GM12891 (cell line): Measurements from ENCODE around the gene HSD17B13.

Experiments used
- POLR2A ChIP-seq: IDR thresholded peaks from 2 replicates; pipeline ENCODE4 v1.6.1; 2011; ENCODE audit warnings: low read depth, low read length, control low read depth
- POLR2AphosphoS5 ChIP-seq: IDR thresholded peaks from 2 replicates; pipeline ENCODE4 v1.6.1; 2011; ENCODE audit warnings: low read depth, low read length, control low read depth
- POU2F2 ChIP-seq: IDR thresholded peaks from 2 replicates; pipeline ENCODE4 v1.6.1; 2011; ENCODE audit warnings: low read depth, mild to moderate bottlenecking, control low read depth, low read length, moderate library complexity
- TAF1 ChIP-seq: IDR thresholded peaks from 2 replicates; pipeline ENCODE4 v1.6.1; 2011; ENCODE audit warnings: low read depth, low read length, control low read depth

GRCh38 chr4:87345139-87345538 is 22.5 kb upstream of the HSD17B13 start:
- TF ChIP-seq TAF1 (no peak), POLR2AphosphoS5 (no peak), POLR2A (no peak), POU2F2 (no peak)
